GM23338 (cell line): ENCODE data around the gene SMIM15. TPM values are rescaled to one million over a fixed set of nuclear protein-coding genes. Genes with fewer than 3 reads are reported as not detected.

Experiments
- ATAC-seq: fragments of 200-7000 bp; cut with Tn5 transposase; 3 replicates; pipeline ENCODE4 v1.9.1; 2020
- DNase-seq: peaks from one replicate; pipeline ENCODE4 v3.0.0-alpha.2; 2015; ENCODE audit warnings: low spot score
- H2AFZ ChIP-seq: fragments of 200-600 bp; sonication (generic); 2 replicates; pipeline ENCODE4 v1.8.0; 2016; ENCODE audit warnings: antibody characterized with exemption, mild to moderate bottlenecking, moderate library complexity
- H3F3A ChIP-seq: fragments of 200-600 bp; sonication (generic); replicated peaks from 2 replicates; pipeline ENCODE4 v1.8.0; 2017; ENCODE audit warnings: antibody characterized with exemption, mixed run types, low read depth
- H3K27ac ChIP-seq: fragments of 200-600 bp; sonication (generic); 2 replicates; pipeline ENCODE4 v1.6.1; 2016; ENCODE audit warnings: low read depth
- H3K27me3 ChIP-seq: fragments of 200-600 bp; sonication (generic); 2 replicates; pipeline ENCODE4 v1.8.0; 2016; ENCODE audit warnings: mild to moderate bottlenecking, mixed run types, moderate library complexity; ENCODE audit not compliant: insufficient read depth
- H3K36me3 ChIP-seq: fragments of 200-600 bp; sonication (generic); 2 replicates; pipeline ENCODE4 v1.8.0; 2016; ENCODE audit warnings: mild to moderate bottlenecking; ENCODE audit not compliant: insufficient read depth
- H3K4me1 ChIP-seq: fragments of 200-600 bp; sonication (generic); 2 replicates; pipeline ENCODE4 v1.8.0; 2016; ENCODE audit warnings: mild to moderate bottlenecking, moderate library complexity; ENCODE audit not compliant: insufficient read depth
- H3K4me2 ChIP-seq: fragments of 200-600 bp; sonication (generic); 2 replicates; pipeline ENCODE4 v1.7.1; 2017; ENCODE audit warnings: mixed run types
- H3K4me3 ChIP-seq: fragments of 200-600 bp; sonication (generic); 2 replicates; pipeline ENCODE4 v1.6.1; 2016; ENCODE audit warnings: mixed run types
- H3K79me2 ChIP-seq: fragments of 200-600 bp; sonication (generic); replicated peaks from 2 replicates; pipeline ENCODE4 v1.8.0; 2017; ENCODE audit warnings: mild to moderate bottlenecking; ENCODE audit not compliant: insufficient read depth
- H3K9me2 ChIP-seq: fragments of 200-600 bp; sonication (generic); 2 replicates; pipeline ENCODE4 v1.8.0; 2017; ENCODE audit not compliant: insufficient read depth
- H4K20me1 ChIP-seq: fragments of 200-600 bp; sonication (generic); replicated peaks from 2 replicates; pipeline ENCODE4 v1.8.0; 2017; ENCODE audit warnings: mild to moderate bottlenecking; ENCODE audit not compliant: insufficient read depth
- H3K27ac Mint-ChIP-seq: 2 replicates; pipeline ENCODE4 v1.8.0; 2020; ENCODE audit warnings: inconsistent platforms, mild to moderate bottlenecking, moderate library complexity, mixed read lengths
- H3K27me3 Mint-ChIP-seq: 3 replicates; pipeline ENCODE4 v1.8.0; 2022; ENCODE audit warnings: low read depth, mild to moderate bottlenecking, moderate library complexity, mixed read lengths, inconsistent platforms; ENCODE audit not compliant: insufficient read depth, poor library complexity
- H3K36me3 Mint-ChIP-seq: 3 replicates; pipeline ENCODE4 v1.8.0; 2021; ENCODE audit warnings: low read depth, mild to moderate bottlenecking, inconsistent platforms, moderate library complexity, mixed read lengths
- H3K4me1 Mint-ChIP-seq: 3 replicates; pipeline ENCODE4 v1.8.0; 2020; ENCODE audit warnings: mild to moderate bottlenecking, inconsistent platforms, mixed read lengths
- H3K4me3 Mint-ChIP-seq: 3 replicates; pipeline ENCODE4 v1.8.0; 2021; ENCODE audit warnings: moderate library complexity, mild to moderate bottlenecking, inconsistent platforms, mixed read lengths
- H3K9me3 Mint-ChIP-seq: 3 replicates; pipeline ENCODE4 v1.8.0; 2020; ENCODE audit warnings: moderate library complexity, mild to moderate bottlenecking, inconsistent platforms, mixed read lengths
- CREB1 ChIP-seq: fragments of 250-450 bp; sonication (Bioruptor Pico); IDR thresholded peaks from 2 replicates; pipeline ENCODE4 v1.5.0; 2020; ENCODE audit warnings: low read depth, mild to moderate bottlenecking, moderate library complexity
- CTCF ChIP-seq, 2 experiments: fragments of 200-600 bp in 1 of 2; sonication (generic) in 1 of 2; conservative IDR thresholded peaks; 2 replicates each; pipeline versions ENCODE4 v1.5.1 to v1.6.1; 2016 to 2017; ENCODE audit warnings: antibody characterized with exemption in 2 of 2, low read depth in 2 of 2, mild to moderate bottlenecking in 2 of 2, moderate library complexity in 1 of 2
- ETS1 ChIP-seq: IDR thresholded peaks from 2 replicates; pipeline ENCODE4 v1.6.1; 2016; ENCODE audit warnings: antibody characterized with exemption
- EZH2phosphoT487 ChIP-seq: fragments of 200-600 bp; sonication (generic); IDR thresholded peaks from one replicate; pipeline ENCODE4 v1.8.1; 2018; ENCODE audit warnings: antibody characterized with exemption; ENCODE audit not compliant: unreplicated experiment
- JUNB ChIP-seq: IDR thresholded peaks from one replicate; pipeline ENCODE4 v1.6.1; 2016; ENCODE audit warnings: antibody characterized with exemption; ENCODE audit not compliant: unreplicated experiment
- NANOG ChIP-seq: IDR thresholded peaks from 2 replicates; pipeline ENCODE4 v1.6.1; 2016; ENCODE audit warnings: antibody characterized with exemption, borderline replicate concordance
- ZNF331 ChIP-seq: fragments of 250-450 bp; sonication (Bioruptor Pico); IDR thresholded peaks from 2 replicates; pipeline ENCODE4 v1.5.0; 2020; ENCODE audit warnings: low read depth, mild to moderate bottlenecking, moderate library complexity
- ZNF462 ChIP-seq: fragments of 250-450 bp; sonication (Bioruptor Pico); IDR thresholded peaks from 2 replicates; pipeline ENCODE4 v1.5.0; 2020; ENCODE audit warnings: mild to moderate bottlenecking, moderate library complexity
- polyA plus RNA-seq: library from polyadenylated mRNA; unstranded; fragments of >200 nt; fragmentation: Nextera tagmentation; extraction: Ambion mirVana; gene quantifications from 2 replicates; pipeline ENCODE4 v1.2.1, GENCODE V29; 2016
- total RNA-seq: library from RNA; depleted of rRNA; stranded (reverse); fragments of >200 nt; shearing (Covaris generic); gene quantifications from 2 replicates; pipeline ENCODE4 v1.2.3, GENCODE V29; 2014

Gene SMIM15
- total and polyA plus RNA-seq, 2 experiments from 2014 or later = 33.4 to 53.9 TPM

DNA sequence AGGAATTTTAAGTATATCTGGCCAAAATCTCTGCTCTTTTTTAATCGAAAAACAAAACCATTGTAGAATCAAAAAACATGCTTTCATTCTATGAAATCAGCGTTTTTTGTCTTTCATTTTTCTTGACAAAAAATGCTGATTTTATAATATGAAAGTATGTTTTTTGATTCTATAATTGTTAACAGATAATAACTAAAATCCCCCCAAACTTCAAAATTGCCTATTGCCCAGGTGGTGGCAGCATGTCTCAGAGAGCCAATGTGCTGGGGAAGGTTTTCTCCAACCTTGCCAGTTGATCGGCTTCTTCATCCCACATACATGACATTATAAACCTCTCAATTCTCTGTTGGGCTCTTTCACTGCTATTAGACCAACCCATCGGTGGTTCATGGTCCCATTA lies 5.1 kb upstream of the SMIM15 start:
- Histone ChIP-seq H3K79me2 (peaks cover 24% of the 10 kb centered on the region), H2AFZ (no peak overlapping the region), H3K4me1 (peaks cover 31% of the 10 kb centered on the region), H3K4me2 (no peak overlapping the region), H3K36me3 (no peaks in the 10 kb centered on the region), H3K27ac (no peak overlapping the region), H4K20me1 (no peaks in the 10 kb centered on the region), H3K4me3 (no peak overlapping the region), H3K9me2 (no peaks in the 10 kb centered on the region), H3F3A (no peaks in the 10 kb centered on the region), H3K27me3 (no peaks in the 10 kb centered on the region)
- ATAC-seq (no peak), DNase-seq (peak; percentile 34)
- Mint-ChIP-seq H3K4me3 (no peak overlapping the region), H3K36me3 (peaks cover 22% of the 10 kb centered on the region), H3K27me3 (peaks cover 2% of the 10 kb centered on the region), H3K9me3 (peaks cover 18% of the 10 kb centered on the region; the same call in 2 of the 3 replicates), H3K27ac (no peak overlapping the region), H3K4me1 (peaks cover 18% of the 10 kb centered on the region)
- TF ChIP-seq CTCF (conservative IDR thresholded peaks at IDR 0.05; ENCODE audit: low read depth in 2 of 2) (peak; percentile 45 to 62), JUNB (no peak)

DNA sequence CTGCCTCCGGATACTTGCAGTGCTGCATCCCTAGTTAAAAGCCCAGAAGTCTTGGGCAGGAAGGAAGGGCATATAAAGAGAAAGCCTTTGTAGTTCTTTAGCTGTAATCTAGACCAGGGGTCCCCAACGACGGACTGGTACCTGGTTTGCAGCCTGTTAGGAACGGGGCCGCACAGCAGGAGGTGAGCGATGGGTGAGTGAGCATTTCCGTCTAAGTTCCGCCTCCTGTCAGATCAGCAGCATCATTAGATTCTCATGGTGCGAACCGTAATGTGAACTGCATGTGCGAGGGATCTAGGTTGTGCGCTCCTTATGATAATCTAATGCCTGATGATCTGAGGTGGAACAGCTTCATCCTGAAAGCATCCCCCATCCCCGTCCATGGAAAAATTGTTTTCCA lies 1.6 kb upstream of the SMIM15 start:
- no peak for TF ChIP-seq EZH2phosphoT487
- no peak for TF ChIP-seq CREB1 (CRISPR knock-in tag)
- TF ChIP-seq JUNB = no peak
- TF ChIP-seq ETS1 = no peak
- no peak for TF ChIP-seq NANOG
- no peak for TF ChIP-seq ZNF331
- TF ChIP-seq ZNF462 (CRISPR knock-in tag) = no peak
- no peak for TF ChIP-seq CTCF (conservative IDR thresholded peaks at IDR 0.05; ENCODE audit: low read depth in 2 of 2)
- H3K27ac ChIP-seq = no peak overlapping the region
- Mint-ChIP-seq H3K27ac (no peak overlapping the region), H3K36me3 (peaks cover 49% of the 10 kb centered on the region), H3K4me3 (peak overlapping the region; percentile 93; the same call in 2 of the 3 replicates), H3K4me1 (peaks cover 16% of the 10 kb centered on the region), H3K9me3 (peaks cover 18% of the 10 kb centered on the region; the same call in 2 of the 3 replicates), H3K27me3 (peaks cover 2% of the 10 kb centered on the region)
- H3K79me2 ChIP-seq = peaks cover 53% of the 10 kb centered on the region
- H3K4me3 ChIP-seq = peak overlapping the region; percentile 98; the same call in 1 of the 2 replicates
- H3K4me2 ChIP-seq = peak overlapping the region; percentile 88
- no peak for ATAC-seq
- peaks cover 15% of the 10 kb centered on the region for H3K36me3 ChIP-seq
- DNase-seq = no peak
- H3F3A ChIP-seq = no peaks in the 10 kb centered on the region
- no peaks in the 10 kb centered on the region for H3K27me3 ChIP-seq
- no peaks in the 10 kb centered on the region; the same call in 1 of the 2 replicates for H4K20me1 ChIP-seq
- H2AFZ ChIP-seq = no peak overlapping the region
- H3K4me1 ChIP-seq = peaks cover 24% of the 10 kb centered on the region
- H3K9me2 ChIP-seq = no peaks in the 10 kb centered on the region
